HG03571 (cell line): ENCODE results near the gene PPP2R2C.

ENCODE experiments used
- ATAC-seq: cut with Tn5 transposase; IDR thresholded peaks from one replicate; pipeline ENCODE4 v1.9.1; 2021; ENCODE audit not compliant: unreplicated experiment

The PPP2R2C gene

GRCh38 chr4:6333301-6334202 lies 138.9 kb downstream of the PPP2R2C start:
- ATAC-seq = no peak

- no peak for ATAC-seq
Measured at GRCh38 chr4:6332669-6333050, 139.8 kb downstream of the PPP2R2C start.

- no peak for ATAC-seq
Measured at GRCh38 chr4:6332042-6332668, 140.3 kb downstream of the PPP2R2C start.

DNA sequence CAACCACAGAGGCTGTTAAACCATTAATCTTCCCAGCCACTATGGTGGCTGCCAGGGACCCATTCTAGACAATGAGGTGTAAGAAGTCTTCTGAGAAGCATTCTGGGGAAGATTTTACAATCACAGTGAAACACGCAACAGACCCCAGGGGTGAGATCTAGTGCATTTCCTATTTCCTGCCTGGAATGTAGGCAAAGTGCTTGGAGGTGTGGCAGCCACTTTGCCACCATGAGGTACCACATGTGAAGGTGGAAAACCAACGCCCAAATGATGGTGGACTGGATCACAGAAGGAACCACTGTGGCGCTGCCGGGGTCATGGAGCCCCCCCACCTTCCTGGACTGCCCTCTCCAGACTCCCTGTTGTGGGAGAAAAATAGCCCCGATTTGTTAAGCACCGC lies 140.9 kb downstream of the PPP2R2C start:
- no peak for ATAC-seq

DNA sequence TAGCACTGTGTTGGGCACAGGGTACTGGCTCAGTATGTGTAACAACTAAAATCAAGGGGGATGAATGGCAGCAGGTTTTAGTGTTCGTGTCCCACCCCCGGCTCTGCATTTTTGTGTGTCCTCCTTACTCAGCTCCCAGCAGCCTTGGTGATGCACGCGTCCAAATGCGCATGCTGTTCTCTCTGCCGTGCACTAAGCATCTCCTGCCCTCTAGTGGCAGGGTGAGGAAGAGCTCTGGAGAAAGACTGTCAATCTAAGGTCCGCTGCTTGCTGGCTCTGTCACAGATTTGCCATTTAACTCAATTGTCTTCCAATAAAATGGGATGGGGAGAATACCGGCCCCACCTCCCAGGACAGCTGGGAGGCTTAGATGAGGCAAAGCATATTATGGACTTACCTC lies 141.4 kb downstream of the PPP2R2C start:
- ATAC-seq = no peak

GRCh38 chr4:6330384-6330767 lies 142.0 kb downstream of the PPP2R2C start:
- ATAC-seq = no peak

DNA sequence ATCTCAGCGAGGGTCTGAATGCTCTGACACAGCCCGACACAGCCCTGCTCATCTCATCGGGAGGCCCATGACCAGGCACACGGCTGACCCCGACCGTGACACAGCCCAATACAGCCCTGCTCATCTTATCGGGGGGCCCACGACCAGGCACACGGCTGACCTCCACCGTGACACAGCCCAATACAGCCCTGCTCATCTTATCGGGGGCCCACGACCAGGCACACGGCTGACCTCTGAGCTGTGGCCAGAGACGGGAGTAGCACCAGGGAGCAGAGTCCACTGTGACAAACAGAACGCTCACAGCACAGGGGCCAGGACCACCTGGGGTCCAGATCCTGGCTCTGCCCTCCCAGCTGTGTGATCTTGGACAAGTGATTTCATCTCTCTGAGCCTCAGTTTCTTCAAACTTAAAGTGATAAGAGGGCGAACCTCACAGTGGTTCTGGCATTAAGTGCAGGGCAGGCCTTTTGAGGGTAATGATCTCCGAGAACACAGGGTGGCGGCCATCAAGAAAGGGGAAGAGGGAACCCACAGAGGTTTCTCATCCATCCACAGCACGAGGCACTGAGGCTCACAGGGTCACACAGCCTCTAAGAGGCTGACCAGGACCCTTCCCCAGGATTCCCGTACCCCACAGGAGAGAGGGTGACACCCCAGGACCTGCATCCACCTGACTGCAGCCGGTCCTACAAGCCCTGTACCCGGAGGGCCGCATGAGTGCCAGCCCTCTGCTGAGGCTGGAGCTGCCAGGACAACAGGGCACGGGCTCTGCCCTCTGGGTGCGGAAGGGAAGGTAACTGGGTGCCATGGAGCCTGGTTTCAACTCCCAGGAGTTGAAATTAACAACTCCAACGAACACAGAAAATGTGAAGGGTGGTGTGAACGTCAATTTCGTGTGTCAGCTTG lies 142.7 kb downstream of the PPP2R2C start:
- no peak for ATAC-seq

DNA sequence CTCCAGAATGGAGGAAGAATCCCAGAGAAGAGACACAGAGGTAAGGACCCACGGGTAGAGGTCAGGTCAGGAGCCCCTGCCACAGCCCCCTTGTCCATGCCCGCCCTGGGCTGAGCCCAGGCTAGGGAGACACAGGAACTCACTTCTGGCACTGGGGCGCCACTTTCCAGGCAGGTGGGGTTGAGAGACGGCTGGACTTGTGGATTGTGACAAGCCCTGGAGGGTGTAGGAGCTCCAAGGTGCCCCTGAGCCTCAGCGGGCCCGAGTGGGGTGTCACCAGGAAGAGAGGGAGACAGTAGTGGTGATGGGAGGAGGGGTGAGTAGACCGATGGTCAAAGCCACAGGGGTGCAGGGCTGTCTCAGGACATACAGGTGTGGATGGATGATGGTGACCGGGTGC lies 143.9 kb downstream of the PPP2R2C start:
- no peak for ATAC-seq

- ATAC-seq = no peak
Measured at GRCh38 chr4:6327220-6327917, 145.0 kb downstream of the PPP2R2C start.

DNA sequence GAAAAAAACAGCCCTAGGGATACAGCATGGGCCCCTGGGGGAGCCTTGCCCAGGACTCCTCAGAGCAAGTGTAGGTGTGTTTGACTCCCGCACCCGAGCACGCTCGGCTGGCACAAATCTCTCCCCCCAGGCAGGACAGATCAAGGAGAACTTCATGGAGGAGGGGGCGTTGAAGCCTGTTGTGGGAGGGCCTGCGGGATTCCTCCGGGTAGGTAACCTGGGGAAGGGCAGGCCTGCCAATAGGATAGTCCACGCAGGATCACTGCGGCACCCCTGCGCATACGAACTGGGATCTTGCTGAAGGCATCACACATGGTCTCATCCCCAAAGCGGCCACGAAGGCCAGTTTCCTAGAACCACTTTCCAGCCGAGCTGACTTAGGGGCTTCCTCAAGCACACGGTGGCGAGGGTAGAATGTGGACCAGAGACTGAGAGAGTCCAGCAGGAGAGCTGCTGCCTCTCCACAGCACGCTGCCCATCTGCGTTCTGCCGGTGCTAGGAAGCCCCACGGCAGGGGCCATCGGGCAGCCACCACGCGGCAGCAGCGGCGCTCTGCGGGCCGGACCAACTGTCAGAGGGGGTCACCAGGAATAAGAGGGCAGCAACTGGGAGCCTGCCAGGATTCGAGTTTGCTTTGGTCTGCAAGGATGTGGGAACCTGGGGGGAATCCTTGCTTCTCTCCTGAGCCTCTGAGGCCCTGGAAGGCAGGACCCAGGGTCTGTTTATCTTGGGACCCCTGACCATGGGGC lies 145.9 kb downstream of the PPP2R2C start:
- no peak for ATAC-seq

- no peak for ATAC-seq
Measured at GRCh38 chr4:6325788-6326290, 146.6 kb downstream of the PPP2R2C start.

GRCh38 chr4:6324999-6325787 lies 147.2 kb downstream of the PPP2R2C start:
- no peak for ATAC-seq

GRCh38 chr4:6324461-6324998 lies 147.9 kb downstream of the PPP2R2C start:
- no peak for ATAC-seq

GRCh38 chr4:6322761-6323566 lies 149.4 kb downstream of the PPP2R2C start:
- ATAC-seq = no peak

- ATAC-seq = no peak
Measured at GRCh38 chr4:6322067-6322760, 150.2 kb downstream of the PPP2R2C start.

DNA sequence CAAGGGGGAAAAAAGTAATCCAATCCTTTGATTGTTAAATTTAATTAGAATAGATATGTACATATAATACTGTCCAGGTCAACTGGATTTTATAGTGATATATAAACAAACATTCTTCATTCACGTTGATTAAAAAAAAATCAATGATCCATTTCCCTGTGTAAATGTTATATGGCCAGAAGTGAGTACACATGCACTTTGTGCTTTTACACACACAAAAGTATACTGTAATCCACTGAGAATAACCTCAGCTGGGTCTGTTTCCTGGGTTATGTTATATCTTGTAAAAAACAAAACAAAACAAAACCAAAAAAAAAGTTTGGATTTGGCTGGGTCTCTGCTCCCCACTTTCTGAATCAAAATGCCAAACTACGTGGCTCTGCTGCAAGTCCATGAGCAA lies 151.1 kb downstream of the PPP2R2C start:
- ATAC-seq = no peak

DNA sequence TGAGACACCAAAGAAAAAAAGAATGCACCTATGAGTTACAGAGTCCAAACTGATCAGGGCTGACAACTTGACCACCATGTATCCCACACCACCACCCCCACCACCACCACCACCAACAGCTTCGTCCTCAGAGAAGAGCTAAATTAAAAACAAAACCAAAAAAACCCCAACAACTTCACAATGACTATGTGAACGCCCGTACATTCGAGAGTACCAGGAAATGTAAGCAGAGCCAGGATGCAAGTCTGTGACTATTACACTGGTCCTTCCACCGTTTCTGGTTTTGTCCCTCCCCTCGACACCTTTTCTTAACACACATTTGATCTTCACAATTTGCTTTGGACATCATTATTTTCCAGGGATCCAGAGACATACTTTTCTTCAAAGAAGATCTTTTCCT lies 151.8 kb downstream of the PPP2R2C start:
- no peak for ATAC-seq
